ENCODE data around the gene PCBP1.
"Not testable (repeated sequence)": the region's sequence is repeated elsewhere in the genome, so short reads cannot be mapped to it uniquely, and the experiment has no call there.

GRCh38 chr2:70110397-70110796 lies 23.1 kb downstream of the PCBP1 start:
- not testable (repeated sequence) for TF ChIP-seq CTCF (IDR thresholded peaks at IDR 0.05); EP300 (IDR thresholded peaks at IDR 0.05; ENCODE audit: low read depth)

Measured in transverse colon (tissue), 3 donors.